Ramos (cell line): Measurements from ENCODE around the gene CDK5RAP2.

ENCODE experiments used
- in situ Hi-C: fragments of 300-500 bp; cut with MboI; formaldehyde crosslinking; loops from one replicate; pipeline ENCODE4 v1.14.3; 2022; ENCODE audit warnings: low sequenced_read_pairs; ENCODE audit not compliant: unreplicated experiment

CDK5RAP2 gene

GRCh38 chr9:120593250-120593954 is 13.4 kb upstream of the CDK5RAP2 start:
- in situ Hi-C loops, result no loop called here

- in situ Hi-C loops, result no loop called here
Measured at GRCh38 chr9:120592210-120592609, 12.2 kb upstream of the CDK5RAP2 start.

- in situ Hi-C loops, result no loop called here
Measured at GRCh38 chr9:120587328-120587727, 7.4 kb upstream of the CDK5RAP2 start.

GRCh38 chr9:120583958-120584369 is 4.0 kb upstream of the CDK5RAP2 start:
- in situ Hi-C loops, result no loop called here

GRCh38 chr9:120579139-120580050 is 572 bp downstream of the CDK5RAP2 start:
- in situ Hi-C loops, result no loop called here

- in situ Hi-C loops, result no loop called here
Measured at GRCh38 chr9:120574473-120574872, 5.5 kb downstream of the CDK5RAP2 start.

- in situ Hi-C loops, result no loop called here
Measured at GRCh38 chr9:120572472-120572871, 7.5 kb downstream of the CDK5RAP2 start.

GRCh38 chr9:120571443-120572257 is 8.3 kb downstream of the CDK5RAP2 start:
- in situ Hi-C loops, result no loop called here

- in situ Hi-C loops, result no loop called here
Measured at GRCh38 chr9:120570296-120570695, 9.7 kb downstream of the CDK5RAP2 start.

GRCh38 chr9:120569556-120569955 is 10.4 kb downstream of the CDK5RAP2 start:
- in situ Hi-C loops, result no loop called here

GRCh38 chr9:120568816-120569215 is 11.2 kb downstream of the CDK5RAP2 start:
- in situ Hi-C loops, result no loop called here

- in situ Hi-C loops, result no loop called here
Measured at GRCh38 chr9:120567874-120568273, 12.1 kb downstream of the CDK5RAP2 start.

- in situ Hi-C loops, result no loop called here
Measured at GRCh38 chr9:120567081-120567480, 12.9 kb downstream of the CDK5RAP2 start.

- in situ Hi-C loops, result no loop called here
Measured at GRCh38 chr9:120564589-120564988, 15.4 kb downstream of the CDK5RAP2 start.

- in situ Hi-C loops, result no loop called here
Measured at GRCh38 chr9:120562861-120563443, 17.0 kb downstream of the CDK5RAP2 start.

- in situ Hi-C loops, result no loop called here
Measured at GRCh38 chr9:120561709-120562108, 18.3 kb downstream of the CDK5RAP2 start.

GRCh38 chr9:120559546-120559945 is 20.4 kb downstream of the CDK5RAP2 start:
- in situ Hi-C loops, result no loop called here

GRCh38 chr9:120558454-120558853 is 21.5 kb downstream of the CDK5RAP2 start:
- in situ Hi-C loops, result no loop called here

- in situ Hi-C loops, result no loop called here
Measured at GRCh38 chr9:120557205-120557604, 22.8 kb downstream of the CDK5RAP2 start.

GRCh38 chr9:120556775-120557174 is 23.2 kb downstream of the CDK5RAP2 start:
- in situ Hi-C loops, result no loop called here
